ENCODE measurements around the gene PCDHGC4. TPM values are rescaled to one million over a fixed set of nuclear protein-coding genes. Genes with fewer than 3 reads are reported as not detected.

The PCDHGC4 gene
- total and polyA plus RNA-seq, 2 donors (not counting 3 experiments of a cell fraction or from before 2014, with no cell fraction given), result 0.25 to 2.1 TPM

DNA sequence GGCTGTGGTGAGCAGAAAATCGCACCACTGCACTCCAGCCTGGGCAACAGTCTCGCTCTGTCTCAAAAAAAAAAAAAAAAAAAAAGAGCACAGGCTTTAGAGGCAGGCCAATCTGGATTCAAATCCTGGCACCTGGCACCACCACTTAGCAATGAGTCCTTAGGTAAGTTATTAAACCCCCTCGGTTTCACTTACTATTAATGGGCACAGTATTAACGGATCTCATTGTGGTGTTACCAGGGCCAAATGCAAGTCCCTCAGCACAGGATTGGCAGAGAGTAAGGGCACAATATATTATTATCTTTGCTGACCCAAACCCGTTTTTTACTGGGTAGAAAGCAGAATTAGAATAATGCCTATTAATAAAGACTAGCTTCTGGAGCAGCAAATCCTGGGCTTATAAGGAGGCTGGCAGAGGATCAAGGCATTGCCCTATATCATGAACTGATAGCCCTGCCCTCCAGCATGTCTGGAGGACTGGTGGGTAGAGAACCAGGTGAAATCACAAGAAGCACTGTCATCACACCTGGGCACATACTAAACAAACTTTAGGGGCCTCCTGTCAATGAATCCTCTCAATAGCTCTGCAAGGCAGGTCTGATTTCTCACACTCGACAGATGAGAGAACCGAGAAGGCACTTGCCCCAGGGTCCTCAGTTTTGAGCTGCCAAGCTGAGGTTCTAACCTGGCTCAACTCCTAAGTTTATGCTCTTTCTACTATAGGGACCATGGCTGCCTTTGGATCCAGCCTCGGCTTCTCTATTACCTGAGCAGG lies 21.7 kb downstream of the PCDHGC4 start:
- intact Hi-C loops (cut with micrococcal nuclease) (no loop called here), dilution Hi-C loops (cut with MboI; ENCODE audit: extremely low pct_ligation_motif_present, low sequenced_read_pairs) (no loop called here)
- peaks cover 11% of the 10 kb centered on the region for H3K4me1 ChIP-seq (ENCODE audit: control insufficient read depth, extremely low read depth, insufficient read depth, low read length)
- H4K20me1 ChIP-seq (replicated peaks; ENCODE audit: control insufficient read depth, extremely low read depth, insufficient read depth, low read length), result no peaks in the 10 kb centered on the region
- no peak for DNase-seq (ENCODE audit: low read depth, low spot score)
- CTCF ChIA-PET, result interaction anchor here (0.9 to 9.8 kb wide), 8 partner anchors 10 to 109 kb away, joined by 3 to 158 read pairs (median 8); partner anchors contain the start of genes PCDHGA11, PCDHGA12, PCDHGB5 and PCDHGC3
- TF ChIP-seq JUN (IDR thresholded peaks at IDR 0.05; ENCODE audit: borderline replicate concordance, insufficient read depth, insufficient read length, low read depth), result no peak
- H3K9ac ChIP-seq (replicated peaks; ENCODE audit: extremely low read depth, insufficient read depth, low read length), result no peak overlapping the region
- H3K36me3 ChIP-seq (ENCODE audit: control insufficient read depth in 2 of 2, extremely low read depth in 1 of 2, insufficient read depth in 2 of 2, low read length in 2 of 2), result peaks cover 0 to 11% of the 10 kb centered on the region in 2 experiments
- no peaks in the 10 kb centered on the region for H3K79me2 ChIP-seq (ENCODE audit: control insufficient read depth, insufficient read depth, low read length)
- no peaks in the 10 kb centered on the region for H3K27me3 ChIP-seq (ENCODE audit: control insufficient read depth in 2 of 2, insufficient read depth in 2 of 2, low read length in 2 of 2)
- H2AFZ ChIP-seq (ENCODE audit: low read depth, low read length), result no peak overlapping the region
- no peaks in the 10 kb centered on the region for H3K9me1 ChIP-seq (replicated peaks; ENCODE audit: control insufficient read depth, extremely low read depth, insufficient read depth, low read length)
- BruUV-seq (replicated peaks), result no TSS peak
- H3K9me3 ChIP-seq (replicated peaks; ENCODE audit: control insufficient read depth, insufficient read depth, low read length), result no peaks in the 10 kb centered on the region
- H3K4me2 ChIP-seq (ENCODE audit: insufficient read depth, low read length), result no peak overlapping the region
- POLR2A ChIA-PET, result no interaction called here
- H3K4me3 ChIP-seq (replicated peaks in 1 of 3; ENCODE audit: insufficient read depth in 1 of 3, low read depth in 1 of 3, low read length in 3 of 3), result no peak overlapping the region
- no peak overlapping the region for H3K27ac ChIP-seq (ENCODE audit: insufficient read depth, low read depth, low read length)
- FAIRE-seq, result no peak

DNA sequence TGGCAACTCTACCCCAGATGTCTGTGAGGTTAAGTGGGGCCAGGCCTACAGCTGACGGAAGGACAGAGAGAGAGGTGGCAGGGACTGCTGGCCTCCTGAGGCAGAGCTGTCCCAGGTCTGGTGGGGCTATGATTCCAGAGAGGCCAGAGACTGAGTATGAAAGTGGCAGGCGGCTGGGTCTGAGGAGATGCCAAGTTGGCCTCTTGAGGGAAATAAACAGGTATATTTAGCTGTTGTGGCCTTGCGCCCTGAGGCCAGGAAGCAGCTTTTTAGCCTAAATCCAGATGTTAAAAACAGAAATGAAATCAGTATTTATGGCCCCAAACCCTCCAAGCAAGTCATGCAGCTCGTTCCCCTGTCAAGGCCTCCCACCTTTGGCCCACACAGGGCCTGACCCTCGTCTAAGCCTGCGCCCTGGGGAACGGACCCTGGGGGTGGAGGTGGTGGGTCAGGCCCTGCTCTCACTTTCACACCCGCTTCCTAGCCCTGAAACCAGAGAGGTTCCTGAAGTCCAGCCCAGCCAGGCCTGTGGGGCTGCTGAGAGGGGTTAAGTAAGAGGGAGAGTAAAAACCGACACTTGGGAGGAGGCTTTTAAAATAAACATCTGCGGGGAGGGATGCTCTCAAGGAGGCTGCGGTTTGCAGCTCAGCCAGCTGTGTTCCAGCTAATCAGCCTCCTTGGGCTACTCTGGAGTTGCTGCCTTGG lies 22.7 kb downstream of the PCDHGC4 start:
- no TSS peak for BruUV-seq (replicated peaks)
- Histone ChIP-seq H3K9me1 (replicated peaks; ENCODE audit: control insufficient read depth, extremely low read depth, insufficient read depth, low read length) (no peaks in the 10 kb centered on the region), H3K9ac (replicated peaks; ENCODE audit: extremely low read depth, insufficient read depth, low read length) (no peak overlapping the region), H2AFZ (ENCODE audit: low read depth, low read length) (no peak overlapping the region), H3K4me3 (replicated peaks in 1 of 3; ENCODE audit: insufficient read depth in 1 of 3, low read depth in 1 of 3, low read length in 3 of 3) (no peak overlapping the region), H4K20me1 (replicated peaks; ENCODE audit: control insufficient read depth, extremely low read depth, insufficient read depth, low read length) (no peaks in the 10 kb centered on the region), H3K36me3 (ENCODE audit: control insufficient read depth in 2 of 2, extremely low read depth in 1 of 2, insufficient read depth in 2 of 2, low read length in 2 of 2) (peaks cover 0 to 11% of the 10 kb centered on the region in 2 experiments), H3K27me3 (ENCODE audit: control insufficient read depth in 2 of 2, insufficient read depth in 2 of 2, low read length in 2 of 2) (no peaks in the 10 kb centered on the region), H3K4me1 (ENCODE audit: control insufficient read depth, extremely low read depth, insufficient read depth, low read length) (peaks cover 15% of the 10 kb centered on the region), H3K27ac (ENCODE audit: insufficient read depth, low read depth, low read length) (no peak overlapping the region), H3K79me2 (ENCODE audit: control insufficient read depth, insufficient read depth, low read length) (no peaks in the 10 kb centered on the region), H3K9me3 (replicated peaks; ENCODE audit: control insufficient read depth, insufficient read depth, low read length) (no peaks in the 10 kb centered on the region), H3K4me2 (ENCODE audit: insufficient read depth, low read length) (no peak overlapping the region)
- no peak for TF ChIP-seq JUN (IDR thresholded peaks at IDR 0.05; ENCODE audit: borderline replicate concordance, insufficient read depth, insufficient read length, low read depth)
- TF ChIP-seq EZH2 (IDR thresholded peaks at IDR 0.05; ENCODE audit: borderline replicate concordance, low read depth, low read length, severe bottlenecking), result no peak
- TF ChIP-seq FOS (IDR thresholded peaks at IDR 0.05; ENCODE audit: borderline replicate concordance, insufficient read depth, low read length), result no peak
- TF ChIP-seq GATA2 (IDR thresholded peaks at IDR 0.05; ENCODE audit: insufficient read depth, insufficient read length, low read depth, low read length), result no peak
- no peak for TF ChIP-seq MAX (IDR thresholded peaks at IDR 0.05; ENCODE audit: insufficient read depth, insufficient read length)
- TF ChIP-seq POLR2A (IDR thresholded peaks at IDR 0.05; ENCODE audit: low read depth, low read length), result no peak
- TF ChIP-seq POLR2AphosphoS5 (IDR thresholded peaks at IDR 0.05; ENCODE audit: insufficient read depth, low read depth, low read length), result no peak
- TF ChIP-seq MYC (IDR thresholded peaks at IDR 0.05; ENCODE audit: low read depth, low read length), result no peak
- TF ChIP-seq, protein P1, sequence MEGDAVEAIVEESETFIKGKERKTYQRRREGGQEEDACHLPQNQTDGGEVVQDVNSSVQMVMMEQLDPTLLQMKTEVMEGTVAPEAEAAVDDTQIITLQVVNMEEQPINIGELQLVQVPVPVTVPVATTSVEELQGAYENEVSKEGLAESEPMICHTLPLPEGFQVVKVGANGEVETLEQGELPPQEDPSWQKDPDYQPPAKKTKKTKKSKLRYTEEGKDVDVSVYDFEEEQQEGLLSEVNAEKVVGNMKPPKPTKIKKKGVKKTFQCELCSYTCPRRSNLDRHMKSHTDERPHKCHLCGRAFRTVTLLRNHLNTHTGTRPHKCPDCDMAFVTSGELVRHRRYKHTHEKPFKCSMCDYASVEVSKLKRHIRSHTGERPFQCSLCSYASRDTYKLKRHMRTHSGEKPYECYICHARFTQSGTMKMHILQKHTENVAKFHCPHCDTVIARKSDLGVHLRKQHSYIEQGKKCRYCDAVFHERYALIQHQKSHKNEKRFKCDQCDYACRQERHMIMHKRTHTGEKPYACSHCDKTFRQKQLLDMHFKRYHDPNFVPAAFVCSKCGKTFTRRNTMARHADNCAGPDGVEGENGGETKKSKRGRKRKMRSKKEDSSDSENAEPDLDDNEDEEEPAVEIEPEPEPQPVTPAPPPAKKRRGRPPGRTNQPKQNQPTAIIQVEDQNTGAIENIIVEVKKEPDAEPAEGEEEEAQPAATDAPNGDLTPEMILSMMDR (IDR thresholded peaks at IDR 0.05; ENCODE audit: extremely low read depth in 1 of 2, insufficient read depth in 1 of 2, low read depth in 1 of 2, low read length in 2 of 2), result no peak
- no peak for DNase-seq (ENCODE audit: low read depth, low spot score)
- CTCF ChIA-PET, result interaction anchor here (1.1 to 9.8 kb wide), 8 partner anchors 14 to 110 kb away, joined by 4 to 158 read pairs (median 12); partner anchors contain the start of genes PCDHGA11, PCDHGA12, PCDHGB5 and PCDHGC3
- intact Hi-C loops (cut with micrococcal nuclease), result loop anchor here (2.0 kb wide), 1 partner anchor 23 kb away; the partner anchor contains the start of gene PCDHGC4
- dilution Hi-C loops (cut with MboI; ENCODE audit: extremely low pct_ligation_motif_present, low sequenced_read_pairs), result no loop called here
- no peak for FAIRE-seq
- POLR2A ChIA-PET, result interaction anchor here (0.6 kb wide), 1 partner anchor 53 kb away, joined by 3 read pairs; no protein-coding TSS in a partner anchor
